Measurements from ENCODE around the gene STAM.

Gene STAM

DNA sequence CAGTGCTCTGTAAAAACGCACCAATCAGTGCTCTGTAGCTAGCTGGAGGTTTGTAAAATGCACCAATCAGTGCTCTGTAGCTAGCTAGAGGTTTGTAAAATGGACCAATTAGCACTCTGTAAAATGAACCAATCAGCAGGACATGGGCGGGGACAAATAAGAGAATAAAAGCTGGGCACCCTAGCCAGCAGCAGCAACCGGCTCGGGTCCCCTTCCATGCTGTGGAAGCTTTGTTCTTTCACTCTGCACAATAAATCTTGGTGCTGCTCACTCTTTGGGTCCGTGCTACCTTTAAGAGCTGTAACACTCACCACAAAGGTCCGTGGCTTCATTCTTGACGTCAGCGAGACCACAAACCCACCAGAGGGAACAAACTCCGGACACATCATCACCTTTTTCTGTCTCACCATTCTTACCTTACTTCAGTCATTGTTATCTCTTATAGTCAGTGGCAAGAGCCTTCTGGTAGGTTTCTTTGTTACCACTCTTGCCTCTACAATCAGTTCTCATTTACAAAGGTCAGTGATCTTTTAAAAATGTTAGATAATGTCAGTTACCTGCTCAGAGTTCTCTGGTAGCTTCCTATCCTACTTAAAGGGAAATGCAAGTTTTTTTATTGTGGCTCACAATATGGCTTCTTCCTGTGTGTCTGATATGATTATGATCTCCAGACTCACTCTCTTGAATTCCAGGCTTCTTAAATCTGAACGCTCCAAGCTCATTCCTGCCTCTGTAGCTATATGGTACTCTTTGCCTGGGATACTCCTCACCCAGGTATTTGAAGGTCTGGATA lies 4.5 kb downstream of the STAM start:
- no peak for FAIRE-seq

DNA sequence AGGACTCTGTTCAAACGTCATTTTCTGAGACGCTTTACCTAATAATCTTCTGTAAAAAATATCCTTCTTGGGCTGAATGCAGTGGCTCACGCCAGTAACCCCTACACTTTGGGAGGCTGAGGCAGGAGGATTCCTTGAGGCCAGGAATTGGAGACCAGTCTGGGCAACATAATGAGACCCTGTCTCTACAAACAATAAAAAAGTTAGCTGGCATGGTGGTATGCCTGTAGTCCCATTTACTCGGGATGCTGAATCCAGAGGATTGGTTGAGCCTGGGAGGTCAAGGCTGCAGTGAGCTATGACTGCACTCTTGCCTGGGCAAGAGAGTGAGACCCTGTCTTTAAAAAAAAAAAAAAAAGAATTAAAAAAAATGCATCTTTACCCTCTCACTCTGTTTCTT lies 5.1 kb downstream of the STAM start:
- FAIRE-seq, result no peak

DNA sequence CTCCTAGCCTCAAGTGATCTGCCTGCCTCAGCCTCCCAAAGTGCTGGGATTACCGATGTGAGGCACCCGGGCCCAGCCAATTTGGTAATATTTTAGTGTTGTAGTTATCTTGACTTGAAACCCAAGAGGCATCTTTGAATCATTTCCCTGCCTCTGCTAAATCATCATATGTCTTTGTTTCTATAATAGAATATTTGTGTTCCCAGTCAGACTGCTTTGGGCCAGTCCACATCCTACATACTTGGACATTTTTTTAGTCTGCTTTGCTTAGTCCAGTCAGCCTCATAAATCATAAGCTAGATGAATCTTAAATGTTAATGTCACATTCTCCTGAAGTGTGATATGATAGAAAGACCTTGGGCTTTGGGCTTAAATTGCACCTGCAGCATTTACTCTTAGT lies 5.9 kb downstream of the STAM start:
- FAIRE-seq, result no peak

DNA sequence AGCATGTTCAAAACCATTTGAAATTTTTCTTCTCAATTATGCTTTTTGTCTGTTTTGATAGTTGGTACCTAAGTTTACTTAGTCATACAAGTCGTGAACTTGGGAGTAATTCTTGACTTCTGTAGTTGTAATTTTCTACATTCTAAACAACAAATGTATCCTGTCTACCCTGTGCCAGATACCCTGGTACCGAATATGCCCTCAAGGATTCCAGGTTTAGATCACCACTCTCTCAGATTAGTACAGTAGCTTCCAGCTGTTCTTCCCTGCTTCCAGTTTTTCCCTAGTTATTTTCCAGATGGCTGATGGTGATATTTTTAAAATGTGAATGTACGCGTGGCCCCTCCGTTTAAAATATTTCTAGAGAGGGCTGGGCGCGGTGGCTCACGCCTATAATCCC lies 6.5 kb downstream of the STAM start:
- FAIRE-seq, result no peak

DNA sequence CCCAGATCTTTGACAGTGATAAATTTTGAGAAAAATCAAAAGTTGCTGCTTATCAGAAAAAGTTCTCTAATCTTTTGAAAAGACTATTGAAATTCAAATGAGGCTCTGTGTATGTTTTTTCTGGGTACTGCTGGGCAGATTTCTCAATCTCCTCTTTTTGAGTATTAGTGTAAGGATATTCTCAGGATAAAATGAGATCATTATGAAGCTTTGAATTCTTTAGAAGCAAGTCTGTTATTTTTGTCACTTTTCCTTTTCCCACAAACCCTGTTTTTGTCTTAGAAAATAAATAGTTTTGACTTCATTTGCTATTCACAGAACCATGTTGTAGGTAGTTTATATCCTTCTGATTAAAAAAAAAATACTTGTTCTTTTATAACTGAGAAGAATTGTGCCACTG lies 7.9 kb downstream of the STAM start:
- no peak for FAIRE-seq

DNA sequence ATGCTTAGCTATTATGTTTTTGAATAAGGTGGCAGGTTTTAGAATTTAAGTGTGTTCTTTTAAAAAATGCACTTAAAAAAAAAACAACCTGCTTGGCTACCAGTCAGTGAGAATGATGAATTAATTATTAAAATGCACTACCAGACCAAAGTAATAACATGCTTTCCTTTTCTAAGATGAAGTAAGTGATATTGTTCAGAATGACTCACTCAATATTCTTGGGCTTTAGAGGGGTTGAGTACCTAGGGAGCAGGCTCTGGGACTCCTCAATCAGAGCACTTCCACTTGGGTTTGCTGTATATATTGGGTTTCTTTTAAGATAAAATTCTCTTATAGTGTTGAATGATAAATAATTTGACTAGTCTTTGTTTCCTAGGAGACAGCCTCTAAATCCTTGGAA lies 8.6 kb downstream of the STAM start:
- FAIRE-seq, result no peak

DNA sequence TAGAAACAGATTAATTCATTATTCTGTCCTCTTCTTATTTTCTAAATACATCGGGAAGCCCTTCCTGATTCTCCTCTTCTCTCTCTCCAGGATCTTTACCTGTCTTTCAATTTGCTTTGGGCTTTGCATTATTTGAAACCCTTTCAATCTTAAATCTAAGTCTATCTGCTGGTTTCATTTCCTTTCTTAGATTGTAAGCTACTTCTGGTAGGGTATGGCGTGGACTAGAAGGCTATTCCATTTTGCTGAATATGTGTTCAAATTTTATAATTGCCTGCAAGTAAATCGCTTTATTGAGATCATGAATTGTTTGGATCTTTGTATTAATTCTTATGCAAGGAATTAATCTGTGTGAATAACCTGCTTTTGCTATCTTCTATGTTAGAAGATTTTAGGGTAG lies 11.1 kb downstream of the STAM start:
- FAIRE-seq, result no peak

DNA sequence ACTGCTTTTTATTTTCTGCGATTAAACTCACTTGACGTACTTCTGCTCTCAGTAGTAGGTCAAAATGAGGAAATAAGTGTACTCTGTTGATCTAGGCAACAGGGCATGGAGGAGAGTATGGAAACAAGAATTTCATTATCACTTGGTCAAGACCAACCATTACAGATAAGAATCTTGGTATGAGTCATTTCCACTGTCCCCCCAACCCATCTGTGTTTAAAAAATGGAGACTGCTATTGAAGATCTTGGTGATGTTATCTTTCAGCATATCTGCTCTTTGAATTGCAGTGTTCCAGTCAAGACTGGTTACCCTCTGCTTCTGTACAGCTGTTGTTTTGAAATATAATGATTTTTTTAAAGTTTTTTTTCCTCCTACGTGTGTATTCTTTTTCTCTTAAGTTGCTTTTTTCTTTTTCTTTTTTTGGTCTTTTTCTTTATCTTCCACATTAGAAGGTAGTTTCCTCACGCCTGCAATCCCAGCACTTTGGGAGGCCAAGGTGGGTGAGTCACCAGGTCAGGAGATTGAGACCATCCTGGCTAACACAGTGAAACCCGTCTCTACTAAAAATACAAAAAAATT lies 11.7 kb downstream of the STAM start:
- FAIRE-seq, result no peak

DNA sequence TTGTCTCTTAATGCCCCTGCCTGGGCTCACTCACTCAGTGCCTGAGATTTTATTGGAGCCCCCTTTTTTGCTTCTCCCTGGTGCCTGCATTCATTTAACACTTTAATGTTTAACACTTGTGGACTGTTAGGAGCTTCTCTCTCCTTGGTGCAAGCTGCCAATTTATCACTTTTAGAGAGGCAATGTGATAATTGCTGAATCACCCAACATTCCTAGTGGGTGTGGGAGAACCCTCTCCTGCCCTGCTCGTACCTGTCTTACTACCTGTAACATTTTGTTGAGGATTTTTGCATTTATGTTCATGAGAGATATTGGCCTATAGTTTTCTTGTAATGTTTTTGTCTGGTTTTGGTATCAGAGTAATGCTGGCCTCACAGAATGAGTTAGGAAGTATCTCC lies 13.2 kb downstream of the STAM start:
- FAIRE-seq, result no peak

DNA sequence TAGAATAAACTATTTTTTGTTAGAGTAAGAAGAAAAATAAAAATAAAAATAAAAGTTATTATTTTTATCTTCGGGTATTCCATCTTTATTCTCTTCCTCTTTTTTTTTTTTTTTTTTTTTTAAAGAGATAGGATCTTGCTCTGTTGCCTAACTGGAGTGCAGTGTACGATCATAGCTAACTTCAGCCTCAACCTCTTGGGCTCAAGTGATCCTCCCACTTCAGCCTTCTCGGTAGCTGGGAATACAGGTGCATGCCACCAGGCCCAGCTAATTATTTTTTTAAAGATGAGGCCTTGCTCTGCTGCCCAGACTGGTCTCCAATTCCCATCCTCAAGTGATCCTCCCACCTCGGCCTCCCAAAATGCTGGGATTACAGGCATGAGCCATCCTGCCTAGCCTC lies 15.4 kb downstream of the STAM start:
- no peak for FAIRE-seq

DNA sequence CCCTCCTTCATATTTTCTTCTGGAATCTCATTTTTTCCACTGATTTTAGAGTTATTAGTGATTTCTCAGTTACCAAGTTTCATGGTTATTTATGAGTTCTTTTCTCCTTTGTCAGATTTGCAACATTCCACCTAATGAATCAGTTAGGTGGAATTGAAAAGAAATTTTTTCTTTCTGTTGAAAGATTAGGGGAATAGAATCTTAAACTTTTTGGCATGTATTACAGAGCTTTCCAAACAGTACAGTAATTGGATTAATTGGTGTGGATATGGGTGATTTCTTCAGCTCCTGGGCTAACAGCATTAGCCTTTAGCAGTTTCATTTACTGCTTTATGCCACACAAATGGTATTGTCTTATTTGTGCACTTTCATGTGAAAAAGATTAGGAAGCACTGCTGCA lies 17.0 kb downstream of the STAM start:
- no peak for FAIRE-seq

DNA sequence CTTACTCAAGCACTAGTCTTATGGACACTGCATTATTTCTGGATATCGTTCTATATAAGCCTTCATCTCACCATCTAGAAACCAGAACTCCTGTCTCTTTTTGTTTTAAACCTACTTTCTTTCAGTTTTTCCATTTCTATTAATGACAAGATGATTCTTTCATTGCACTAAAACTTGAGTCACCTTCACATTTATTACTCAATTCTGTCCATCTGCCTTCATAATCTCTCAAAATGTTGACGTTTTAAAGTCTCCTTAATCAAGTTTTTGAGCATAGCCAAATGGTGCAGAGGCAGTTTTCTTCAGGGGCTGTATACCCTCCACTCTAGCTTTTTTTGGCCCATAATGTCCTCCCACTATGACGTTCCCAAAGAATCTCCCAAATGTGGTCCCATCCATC lies 17.6 kb downstream of the STAM start:
- no peak for FAIRE-seq

DNA sequence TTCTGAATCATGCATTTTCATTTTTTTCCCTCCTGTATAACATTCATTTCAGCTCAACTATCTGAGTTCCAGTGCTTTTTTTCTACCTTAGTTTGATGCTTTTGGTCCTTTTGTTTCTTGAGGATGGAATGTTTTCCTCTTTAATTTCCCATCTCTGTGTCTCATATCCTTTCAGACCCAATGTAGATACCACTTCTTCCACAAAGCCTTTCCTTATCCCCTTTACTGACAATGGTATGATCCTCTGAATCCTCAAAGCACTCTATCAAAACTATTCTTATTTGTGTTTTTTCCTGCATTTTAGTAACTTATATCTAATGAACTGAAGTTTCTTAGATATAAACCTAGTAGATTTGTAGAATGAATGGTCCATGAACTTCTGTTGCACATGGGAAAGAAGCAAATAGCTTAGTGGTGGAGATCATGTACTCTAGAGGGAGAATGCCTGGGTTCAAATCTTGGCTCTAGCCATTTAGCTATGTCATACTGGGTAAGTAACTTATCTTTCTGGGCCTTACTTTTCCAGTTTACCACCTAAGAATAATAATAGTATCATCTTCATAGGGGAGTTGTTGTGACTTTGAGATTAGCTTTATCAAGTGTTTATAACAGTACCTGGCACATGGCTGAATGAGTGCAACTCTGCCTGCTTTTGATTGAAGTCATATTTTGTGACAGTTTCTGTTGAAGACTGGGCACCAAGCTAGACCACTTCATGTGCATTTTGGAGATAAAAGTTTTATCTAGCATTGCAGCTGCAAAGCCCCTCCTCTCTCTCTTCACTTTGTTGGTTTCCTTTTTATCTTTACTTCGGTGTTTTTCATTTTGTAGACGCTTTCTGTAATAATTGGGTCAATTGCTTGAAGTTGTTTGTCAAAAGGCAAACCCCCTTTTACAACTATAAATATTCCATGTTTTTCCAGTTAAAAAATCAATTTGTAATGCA lies 18.5 kb downstream of the STAM start:
- FAIRE-seq, result no peak

DNA sequence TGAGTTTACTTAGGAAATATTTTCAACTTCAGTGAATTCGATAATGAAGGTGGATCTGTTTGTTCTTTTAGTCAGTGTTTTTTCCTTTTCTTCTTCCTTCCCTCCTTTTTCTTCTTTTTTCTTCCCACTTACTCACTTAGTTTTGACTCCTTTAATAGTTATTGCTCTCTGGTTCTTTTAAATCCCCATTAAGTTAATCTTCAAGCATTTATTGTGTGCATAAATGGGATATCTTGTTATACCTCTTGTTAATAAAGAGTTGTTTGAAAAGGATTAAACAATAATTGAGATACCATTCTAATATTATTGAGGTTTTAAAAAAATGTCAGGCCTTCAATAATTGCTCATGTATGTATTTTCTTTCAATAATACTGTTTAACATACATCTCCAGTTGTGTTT lies 19.5 kb downstream of the STAM start:
- peak; percentile 21 for FAIRE-seq

DNA sequence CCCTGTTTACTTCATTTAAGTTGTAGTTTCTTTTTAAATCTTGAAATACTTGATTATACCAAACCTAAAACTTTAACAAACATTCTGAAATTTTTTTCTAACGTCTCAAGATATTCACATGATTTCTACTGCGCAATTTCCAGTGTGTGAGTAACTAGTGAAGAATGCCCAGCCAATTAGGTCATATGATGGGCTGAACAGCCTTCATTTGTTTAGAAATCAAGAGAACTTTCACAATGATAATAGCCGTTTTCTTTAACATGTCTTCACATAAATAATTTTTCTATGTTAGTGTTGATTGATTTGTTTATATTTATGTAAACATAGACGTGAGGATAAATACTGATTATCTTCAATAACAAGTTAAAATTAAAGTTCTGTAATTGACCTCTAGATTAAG lies 21.8 kb downstream of the STAM start:
- FAIRE-seq, result peak; percentile 93

DNA sequence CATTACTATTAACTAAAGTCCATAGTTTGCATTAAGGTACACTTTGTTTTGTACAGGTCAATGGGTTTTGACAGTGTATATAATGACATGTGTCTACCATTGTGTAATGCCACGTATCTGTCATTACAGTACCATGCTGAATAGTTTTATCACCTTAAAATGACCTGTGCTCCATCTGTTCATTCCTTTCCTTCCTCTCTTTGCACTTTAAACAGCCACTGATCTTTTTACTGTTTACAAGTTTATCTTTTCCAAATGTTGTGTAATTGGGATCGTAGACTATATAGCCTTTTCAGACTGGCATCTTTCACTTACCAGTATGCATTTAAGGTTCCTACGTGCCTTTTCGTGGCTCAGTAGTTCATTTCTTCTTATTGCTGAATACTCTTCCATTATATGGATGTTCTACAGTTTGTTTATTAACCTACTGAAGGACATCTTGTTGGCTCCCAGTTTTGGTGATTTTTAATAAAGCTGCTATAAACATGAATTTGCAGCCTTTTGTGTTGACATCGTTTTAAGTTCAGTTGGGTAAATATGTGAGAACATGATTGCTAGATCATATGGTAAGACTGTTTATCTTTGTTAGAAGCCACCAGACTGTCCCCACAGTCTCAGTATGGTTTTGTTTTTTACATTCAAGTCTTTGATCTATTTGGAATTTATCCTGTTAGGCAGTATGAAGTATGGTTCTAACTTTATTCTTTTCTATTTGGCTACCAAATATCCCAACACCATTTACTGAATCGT lies 24.7 kb downstream of the STAM start:
- FAIRE-seq, result no peak

DNA sequence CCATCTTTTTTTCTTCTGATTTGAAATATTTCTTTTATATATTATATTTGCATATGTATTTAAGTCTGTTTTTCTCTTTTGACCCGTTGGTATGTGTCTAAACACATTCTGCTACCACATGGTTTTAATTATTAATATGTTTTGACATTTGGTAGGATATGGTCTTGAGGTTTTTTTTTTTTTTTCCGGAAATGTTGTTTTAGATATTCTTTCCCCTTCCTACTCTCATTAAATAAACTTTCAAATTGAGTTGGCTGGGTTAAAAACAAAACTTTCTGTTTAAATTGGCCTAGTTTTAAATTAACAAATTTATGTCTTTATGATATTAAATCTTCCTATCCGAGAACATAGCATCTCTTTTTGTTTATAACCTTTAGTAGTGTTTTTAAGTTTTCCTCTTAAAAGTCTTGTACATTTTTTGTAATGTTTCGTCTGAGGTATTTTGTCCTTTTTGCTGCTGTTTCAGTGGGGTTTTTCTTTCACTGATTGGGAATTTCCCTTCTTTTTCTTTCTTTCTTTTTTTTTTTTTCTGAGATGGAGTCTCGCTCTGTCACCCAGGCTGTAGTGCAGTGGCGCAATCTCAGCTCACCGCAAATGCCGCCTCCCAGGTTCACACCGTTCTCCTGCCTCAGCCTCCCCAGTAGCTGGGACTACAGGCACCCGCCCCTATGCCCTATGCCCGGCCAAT lies 25.4 kb downstream of the STAM start:
- FAIRE-seq, result peak; percentile 86

DNA sequence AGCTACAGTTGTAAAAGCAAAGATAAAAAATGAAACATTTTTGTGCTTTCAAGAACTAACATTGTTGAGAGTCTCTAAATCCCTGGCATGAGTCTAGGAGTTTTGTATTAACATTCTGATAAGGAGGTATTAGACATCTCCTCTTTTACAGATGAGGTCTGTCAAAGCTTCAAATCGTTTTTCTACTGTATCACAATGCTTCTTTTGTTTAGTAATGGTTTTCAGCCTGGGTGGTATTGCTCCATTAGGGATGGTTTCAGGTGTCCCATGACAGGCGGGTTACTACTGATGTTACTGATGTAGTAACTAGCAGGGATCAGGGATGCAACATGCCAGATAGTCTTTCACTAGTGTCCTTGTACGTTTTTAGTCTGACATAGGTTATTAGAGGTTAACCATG lies 27.4 kb downstream of the STAM start:
- FAIRE-seq, result no peak

DNA sequence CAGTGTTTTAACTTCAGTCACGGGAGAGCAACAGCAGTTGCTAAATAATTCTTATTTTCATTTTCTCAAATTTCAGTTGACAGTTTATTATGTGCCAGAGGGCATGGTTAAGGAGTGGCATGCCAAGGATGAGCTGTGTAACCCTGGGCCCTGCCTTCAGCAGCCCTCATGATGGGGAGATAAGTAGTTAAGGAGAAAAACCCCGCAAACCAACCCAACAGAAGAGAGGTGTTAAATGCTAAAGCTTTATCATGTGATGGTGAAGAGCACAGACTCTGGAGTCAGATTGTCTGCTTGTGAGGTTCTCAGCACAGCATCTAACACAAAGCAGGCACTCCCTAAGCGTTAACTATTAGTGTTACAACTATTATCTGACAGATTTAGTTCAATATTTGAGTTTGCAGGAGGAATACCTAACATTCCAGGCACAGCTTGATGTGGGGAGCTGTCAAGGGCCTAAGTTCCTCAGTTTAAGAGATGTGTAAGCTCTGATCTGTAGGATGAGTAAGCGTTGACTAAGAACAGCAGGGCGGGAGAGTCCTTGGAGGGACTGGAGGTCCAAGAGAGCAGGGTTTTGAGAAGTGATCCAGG lies 29.6 kb downstream of the STAM start:
- no peak for FAIRE-seq

DNA sequence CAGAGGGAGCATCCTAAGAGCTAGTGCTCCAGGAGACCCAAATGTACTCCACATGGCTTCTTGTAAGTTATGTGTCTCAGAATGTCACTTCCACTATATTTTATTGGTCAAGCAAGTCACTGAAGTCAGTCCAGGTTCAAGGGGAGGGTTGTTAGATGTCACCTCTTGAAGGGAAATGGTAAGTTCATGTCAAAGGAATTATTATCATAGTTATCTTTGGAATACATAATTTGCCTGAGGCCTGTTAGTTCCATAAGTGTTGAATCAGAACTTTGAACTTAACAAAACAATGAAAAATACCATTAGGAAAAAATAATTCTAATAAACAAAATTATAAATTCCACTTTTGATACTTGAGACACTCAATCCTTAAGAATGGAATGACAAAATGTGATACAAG lies 30.6 kb downstream of the STAM start:
- no peak for FAIRE-seq

DNA sequence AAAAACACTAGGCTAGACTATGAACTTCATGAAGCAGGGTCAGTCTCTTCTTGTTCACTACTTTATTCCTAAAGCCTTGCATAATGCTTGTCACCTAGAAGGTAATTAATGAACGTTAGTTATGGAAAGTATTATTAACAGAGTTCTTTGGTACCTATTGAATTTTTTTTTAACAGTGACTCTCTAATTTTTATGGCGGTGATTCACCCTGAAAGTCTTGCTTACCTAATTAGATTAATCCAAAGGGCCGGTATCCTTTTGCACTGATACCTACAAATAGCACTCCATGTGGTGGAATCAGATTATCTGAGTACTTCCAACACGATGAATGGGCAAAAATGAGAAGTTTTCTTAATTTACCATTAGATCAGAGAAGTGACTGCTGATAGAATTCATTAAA lies 31.7 kb downstream of the STAM start:
- FAIRE-seq, result no peak

DNA sequence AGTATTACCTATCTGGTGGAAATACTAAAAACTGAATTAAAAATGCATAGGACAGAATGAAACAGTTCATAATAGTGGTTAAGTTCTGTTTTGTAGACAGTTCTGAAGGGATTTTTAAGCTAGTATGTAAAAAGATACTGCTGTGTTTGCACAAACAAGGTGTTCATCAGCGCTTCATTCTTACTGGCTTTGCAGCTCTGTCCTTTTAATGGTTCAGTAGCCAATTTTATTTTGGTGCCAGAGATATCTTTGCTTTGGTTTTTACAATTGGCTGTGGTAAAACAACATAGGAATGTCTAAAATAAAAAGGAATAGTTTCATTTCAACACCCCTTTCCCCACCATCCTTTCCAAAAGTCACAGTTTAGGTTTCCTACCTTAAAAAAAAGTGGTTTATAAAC lies 33.0 kb downstream of the STAM start:
- no peak for FAIRE-seq

All from endometrium (tissue), 2 donors.